Mucosa of rectum (tissue), 2 donors: Measurements from ENCODE around the gene SLC2A6.

Source experiments
- H3K27ac ChIP-seq, 2 donors: one replicate each; pipeline ENCODE4 v1.7.0; 2013; ENCODE audit warnings: inconsistent platforms in 2 of 2, low read depth in 2 of 2, low read length in 2 of 2
- H3K27me3 ChIP-seq, 2 donors: one replicate each; pipeline ENCODE4 v1.7.0; 2013; ENCODE audit warnings: low read length in 2 of 2; ENCODE audit not compliant: control insufficient read depth in 2 of 2, insufficient read depth in 2 of 2
- H3K36me3 ChIP-seq, 2 donors: one replicate each; pipeline ENCODE4 v1.7.0; 2013; ENCODE audit warnings: low read length in 2 of 2; ENCODE audit not compliant: control insufficient read depth in 2 of 2, insufficient read depth in 2 of 2
- H3K4me1 ChIP-seq, 2 donors: one replicate each; pipeline ENCODE4 v1.7.0; 2013; ENCODE audit warnings: low read length in 2 of 2, mild to moderate bottlenecking in 1 of 2; ENCODE audit not compliant: control insufficient read depth in 2 of 2, insufficient read depth in 2 of 2
- H3K4me3 ChIP-seq, 2 donors: one replicate each; pipeline ENCODE4 v1.7.0; 2013; ENCODE audit warnings: low read length in 2 of 2
- H3K9ac ChIP-seq, 2 donors: one replicate each; pipeline ENCODE4 v1.7.0; 2013; ENCODE audit warnings: low read length in 2 of 2, low read depth in 1 of 2, mild to moderate bottlenecking in 1 of 2
- H3K9me3 ChIP-seq, 2 donors: one replicate each; pipeline ENCODE4 v1.7.0; 2013; ENCODE audit warnings: low read length in 2 of 2; ENCODE audit not compliant: control insufficient read depth in 2 of 2
- donor health status: healthy.
- donor health status: Normal muscosa, but diverticular disease.

Gene SLC2A6

GRCh38 chr9:133470427-133470924 is 8.4 kb downstream of the SLC2A6 start:
- H3K36me3 ChIP-seq = peaks cover 8 to 17% of the 10 kb centered on the region in 2 donors
- H3K27ac ChIP-seq = no peak overlapping the region
- no peaks in the 10 kb centered on the region for H3K27me3 ChIP-seq

DNA sequence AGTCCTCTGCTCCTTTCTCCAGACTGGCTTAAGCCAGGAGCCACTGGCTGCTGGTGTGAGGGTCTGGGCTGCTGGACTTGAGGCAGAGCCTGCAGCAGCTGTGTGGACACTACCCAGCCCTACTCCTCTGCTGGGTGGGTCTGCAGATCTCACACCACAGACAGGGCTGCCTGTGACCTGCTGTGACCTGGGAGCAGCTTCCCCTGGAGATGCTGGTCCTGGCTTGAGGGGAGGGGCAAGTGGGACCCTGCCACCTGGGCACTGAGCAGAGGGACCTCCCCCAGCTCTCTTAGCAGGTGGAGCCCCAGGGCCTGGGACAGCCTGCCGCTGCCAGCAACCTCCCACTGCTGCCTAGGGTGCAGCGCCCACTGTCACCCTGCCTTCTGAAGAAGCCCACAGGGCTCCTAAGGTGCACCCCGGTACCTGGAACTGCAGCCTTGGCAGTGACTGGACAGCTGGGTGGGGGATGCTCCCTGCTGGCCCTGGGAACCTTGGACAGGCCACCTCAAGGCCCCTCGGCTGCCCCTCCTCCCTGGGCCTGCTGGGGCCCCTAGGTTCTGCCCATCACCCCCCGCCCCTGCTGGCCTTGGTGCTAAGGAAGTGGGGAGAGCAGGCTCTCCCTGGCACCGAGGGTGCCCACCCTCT is 10.0 kb downstream of the SLC2A6 start:
- Histone ChIP-seq H3K4me3 (no peak overlapping the region), H3K9me3 (no peaks in the 10 kb centered on the region), H3K36me3 (peaks cover 13 to 25% of the 10 kb centered on the region in 2 donors), H3K27me3 (no peaks in the 10 kb centered on the region), H3K27ac (no peak overlapping the region), H3K4me1 (peaks cover 13 to 21% of the 10 kb centered on the region in 2 donors), H3K9ac (no peak overlapping the region)

More at GRCh38 chr9:133470427-133470924, 8.4 kb downstream of the SLC2A6 start:
- Histone ChIP-seq H3K4me3 (no peak overlapping the region), H3K9me3 (no peaks in the 10 kb centered on the region), H3K4me1 (peaks cover 13 to 21% of the 10 kb centered on the region in 2 donors), H3K9ac (no peak overlapping the region)

- Histone ChIP-seq H3K27me3 (no peaks in the 10 kb centered on the region), H3K27ac (no peak overlapping the region), H3K4me1 (peaks cover 13 to 21% of the 10 kb centered on the region in 2 donors), H3K9me3 (no peaks in the 10 kb centered on the region), H3K4me3 (no peak overlapping the region), H3K9ac (no peak overlapping the region), H3K36me3 (peaks cover 18 to 28% of the 10 kb centered on the region in 2 donors)
These were observed 10.5 kb downstream of the SLC2A6 start for GRCh38 chr9:133468374-133468773.

- peaks cover 20 to 28% of the 10 kb centered on the region in 2 donors for H3K36me3 ChIP-seq
- H3K9ac ChIP-seq = no peak overlapping the region
- no peaks in the 10 kb centered on the region for H3K9me3 ChIP-seq
- H3K27me3 ChIP-seq = no peaks in the 10 kb centered on the region
- no peak overlapping the region for H3K27ac ChIP-seq
- H3K4me1 ChIP-seq = peaks cover 13 to 21% of the 10 kb centered on the region in 2 donors
- H3K4me3 ChIP-seq = no peak overlapping the region
These were observed 11.8 kb downstream of the SLC2A6 start for GRCh38 chr9:133467101-133467500.

- Histone ChIP-seq H3K27me3 (no peaks in the 10 kb centered on the region), H3K4me3 (no peak overlapping the region), H3K9me3 (no peaks in the 10 kb centered on the region), H3K27ac (no peak overlapping the region), H3K9ac (no peak overlapping the region), H3K4me1 (peaks cover 13 to 23% of the 10 kb centered on the region in 2 donors), H3K36me3 (peaks cover 20 to 28% of the 10 kb centered on the region in 2 donors)
These were observed 12.9 kb downstream of the SLC2A6 start for GRCh38 chr9:133465984-133466383.

DNA sequence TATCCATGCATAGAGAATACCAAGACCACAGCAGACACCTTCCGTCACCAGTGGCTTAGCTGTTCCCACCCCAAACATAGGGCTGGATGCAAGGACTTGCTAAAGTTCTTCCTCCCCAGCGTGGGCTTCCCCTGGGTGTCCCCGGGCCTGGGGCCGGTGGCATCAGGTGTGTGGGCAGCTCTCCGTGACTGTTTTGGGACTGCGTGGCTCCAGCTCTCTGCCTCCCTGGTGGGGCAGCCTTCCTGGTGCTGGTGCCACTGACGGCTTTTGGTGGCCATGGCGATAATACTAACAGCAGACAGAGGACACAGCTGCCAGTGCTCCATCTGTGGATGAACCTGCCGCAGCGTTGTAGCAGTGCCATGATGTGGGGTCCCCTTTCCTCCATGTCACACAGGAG is 14.3 kb downstream of the SLC2A6 start:
- no peak overlapping the region for H3K9ac ChIP-seq
- peaks cover 14 to 15% of the 10 kb centered on the region in 2 donors for H3K4me1 ChIP-seq
- peaks cover 20 to 28% of the 10 kb centered on the region in 2 donors for H3K36me3 ChIP-seq
- H3K27me3 ChIP-seq = no peaks in the 10 kb centered on the region
- no peak overlapping the region for H3K27ac ChIP-seq
- no peaks in the 10 kb centered on the region for H3K9me3 ChIP-seq
- H3K4me3 ChIP-seq = no peak overlapping the region

DNA sequence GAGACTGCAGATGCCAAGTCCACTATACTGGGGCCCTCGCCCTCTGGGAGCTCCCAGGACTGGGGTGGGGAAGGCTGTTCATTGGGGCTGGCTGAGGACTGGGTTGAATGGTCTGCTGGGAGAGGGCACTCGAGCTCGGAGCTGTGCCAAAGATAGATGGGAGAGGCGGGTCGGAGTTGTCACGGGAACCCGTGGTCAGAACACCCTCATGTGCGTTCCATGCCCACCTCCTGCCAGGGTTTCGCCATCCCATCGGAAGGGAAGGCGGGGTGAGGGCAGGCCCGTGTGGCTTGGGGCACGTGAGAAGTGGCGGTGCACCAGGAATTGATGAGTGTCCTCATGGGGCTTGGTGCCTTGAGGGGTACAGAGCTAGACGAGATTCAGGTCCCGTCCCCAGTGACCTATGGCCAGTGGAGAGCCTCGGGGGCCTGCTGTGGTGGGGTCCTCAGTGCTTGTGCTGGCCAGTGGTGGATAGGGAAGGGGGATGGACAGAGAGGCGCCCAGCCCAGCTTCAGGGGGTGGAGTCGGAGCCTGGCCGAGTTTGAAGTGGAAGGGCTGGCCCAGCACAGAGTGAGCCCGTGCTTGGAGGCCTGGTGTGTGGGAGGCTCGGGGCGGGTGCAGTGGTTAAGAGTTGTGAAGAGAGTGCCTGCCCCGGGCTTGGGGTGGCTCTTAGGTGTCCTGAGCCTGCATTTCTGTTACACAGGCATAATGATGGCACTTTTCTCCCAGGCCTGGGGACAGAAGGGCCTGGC is 14.9 kb downstream of the SLC2A6 start:
- Histone ChIP-seq H3K4me1 (peaks cover 14% of the 10 kb centered on the region in 2 donors), H3K36me3 (peaks cover 20 to 28% of the 10 kb centered on the region in 2 donors), H3K27ac (no peak overlapping the region), H3K9me3 (no peaks in the 10 kb centered on the region), H3K27me3 (no peaks in the 10 kb centered on the region), H3K9ac (no peak overlapping the region), H3K4me3 (no peak overlapping the region)

GRCh38 chr9:133463234-133463863 is 15.6 kb downstream of the SLC2A6 start:
- Histone ChIP-seq H3K27me3 (no peaks in the 10 kb centered on the region), H3K4me3 (no peak overlapping the region), H3K9me3 (no peaks in the 10 kb centered on the region), H3K9ac (no peak overlapping the region), H3K27ac (no peak overlapping the region), H3K36me3 (peaks cover 18 to 22% of the 10 kb centered on the region in 2 donors), H3K4me1 (peaks cover 16% of the 10 kb centered on the region in 2 donors)

GRCh38 chr9:133461975-133462374 is 16.9 kb downstream of the SLC2A6 start:
- Histone ChIP-seq H3K27ac (no peak overlapping the region), H3K9ac (no peak overlapping the region), H3K4me3 (no peak overlapping the region), H3K27me3 (no peaks in the 10 kb centered on the region), H3K9me3 (no peaks in the 10 kb centered on the region), H3K36me3 (peaks cover 16 to 18% of the 10 kb centered on the region in 2 donors), H3K4me1 (peaks cover 16% of the 10 kb centered on the region in 2 donors)
